A673 (cell line): Measurements from ENCODE around the gene RSPH1. TPM values are rescaled to one million over a fixed set of nuclear protein-coding genes. Genes with fewer than 3 reads are reported as not detected.

Experiments
- BruUV-seq: library from RNA; stranded (reverse); fragments of 400-500 nt; replicated peaks from 2 replicates; lab custom pipeline; 2021; lab: Mats Ljungman, UMichigan
- CTCF ChIA-PET: fragments of 300-600 bp; sonication (Branson Sonifier 250); formaldehyde crosslinking; loops from one replicate; lab custom pipeline; 2022; ENCODE audit warnings: antibody characterized with exemption; lab: Charles Lee
- POLR2A ChIA-PET: fragments of 300-600 bp; sonication (Branson Sonifier 250); formaldehyde crosslinking; loops from one replicate; lab custom pipeline; 2022; ENCODE audit warnings: antibody characterized with exemption; ENCODE audit not compliant: low non-redundant PET; lab: Charles Lee
- DNase-seq: peaks from one replicate; pipeline ENCODE4 v3.0.0-alpha.2; 2015; ENCODE audit warnings: low spot score
- H3K27ac ChIP-seq: fragments of 200-600 bp; sonication (generic); 2 replicates; pipeline ENCODE4 v1.5.1; 2016; ENCODE audit warnings: mixed run types, low read depth, mild to moderate bottlenecking, mixed read lengths, antibody characterized with exemption, low read length; ENCODE audit not compliant: poor library complexity, severe bottlenecking
- H3K27me3 ChIP-seq: fragments of 200-600 bp; sonication (generic); replicated peaks from 2 replicates; pipeline ENCODE4 v1.6.1; 2017; ENCODE audit warnings: mixed run types, low read depth, mild to moderate bottlenecking, mixed read lengths, antibody characterized with exemption, low read length; ENCODE audit not compliant: insufficient read depth, poor library complexity
- H3K36me3 ChIP-seq: fragments of 200-600 bp; sonication (generic); 2 replicates; pipeline ENCODE4 v1.6.1; 2016; ENCODE audit warnings: mixed run types, mild to moderate bottlenecking, mixed read lengths, antibody characterized with exemption, low read length; ENCODE audit not compliant: insufficient read depth, poor library complexity, severe bottlenecking
- H3K4me1 ChIP-seq: fragments of 200-600 bp; sonication (generic); 2 replicates; pipeline ENCODE4 v1.6.1; 2017; ENCODE audit warnings: mixed run types, mild to moderate bottlenecking, mixed read lengths, antibody characterized with exemption, low read length; ENCODE audit not compliant: insufficient read depth, poor library complexity, severe bottlenecking
- H3K4me3 ChIP-seq: fragments of 200-600 bp; sonication (generic); 2 replicates; pipeline ENCODE4 v1.5.1; 2016; ENCODE audit warnings: low read depth, mixed run types, mild to moderate bottlenecking, mixed read lengths, low read length; ENCODE audit not compliant: poor library complexity, severe bottlenecking
- H3K9me3 ChIP-seq: fragments of 200-600 bp; sonication (generic); 2 replicates; pipeline ENCODE4 v1.6.1; 2016; ENCODE audit warnings: mixed run types, low read depth, mild to moderate bottlenecking, mixed read lengths, antibody characterized with exemption, low read length; ENCODE audit not compliant: poor library complexity, severe bottlenecking
- CTCF ChIP-seq: fragments of 300-800, 200-600 bp; sonication (generic); conservative IDR thresholded peaks from 2 replicates; pipeline ENCODE4 v1.5.1; 2017; ENCODE audit warnings: low read depth, mild to moderate bottlenecking, antibody characterized with exemption, low read length, moderate library complexity, mixed read lengths
- EZH2 ChIP-seq: fragments of 200-600 bp; sonication (generic); IDR thresholded peaks from 2 replicates; pipeline ENCODE4 v1.6.1; 2017; ENCODE audit warnings: borderline replicate concordance, low read depth, mild to moderate bottlenecking, mixed read lengths, antibody characterized with exemption, low read length; ENCODE audit not compliant: poor library complexity, severe bottlenecking
- intact Hi-C: fragments of 100-400 bp; cut with micrococcal nuclease; formaldehyde crosslinking; loops from one replicate; pipeline ENCODE4 v1.10.0; 2022; ENCODE audit not compliant: unreplicated experiment
- total RNA-seq: library from RNA; stranded (reverse); gene quantifications from 2 replicates; pipeline ENCODE4 v1.2.3, GENCODE V29; 2021

RSPH1 gene
- total RNA-seq, 1 experiment from 2014 or later, result 0.45 TPM

GRCh38 chr21:42469272-42469671 lies 26.8 kb downstream of the RSPH1 start:
- Histone ChIP-seq H3K27ac (peak overlapping the region; percentile 15), H3K4me1 (peaks cover 38% of the 10 kb centered on the region), H3K4me3 (no peak overlapping the region), H3K36me3 (no peaks in the 10 kb centered on the region), H3K9me3 (no peaks in the 10 kb centered on the region), H3K27me3 (no peaks in the 10 kb centered on the region)
- DNase-seq, result no peak
- ChIA-PET CTCF (no interaction called here), POLR2A (no interaction called here)
- BruUV-seq, result no TSS peak
- intact Hi-C loops, result loop anchor here (1.0 kb wide), 1 partner anchor 12 kb away; no protein-coding TSS in a partner anchor
- TF ChIP-seq EZH2, result no peak
- TF ChIP-seq CTCF, result no peak

GRCh38 chr21:42468491-42469131 lies 27.4 kb downstream of the RSPH1 start:
- no TSS peak for BruUV-seq
- CTCF ChIA-PET, result no interaction called here

GRCh38 chr21:42467140-42467983 lies 28.7 kb downstream of the RSPH1 start:
- Histone ChIP-seq H3K27ac (peak overlapping the region; percentile 29), H3K9me3 (no peaks in the 10 kb centered on the region), H3K4me1 (peaks cover 57% of the 10 kb centered on the region), H3K27me3 (no peaks in the 10 kb centered on the region), H3K4me3 (no peak overlapping the region), H3K36me3 (no peaks in the 10 kb centered on the region)
- CTCF ChIA-PET, result no interaction called here
- intact Hi-C loops, result no loop called here
- TF ChIP-seq CTCF, result peak; percentile 44; the same call in 1 of the 2 replicates
- TF ChIP-seq EZH2, result no peak
- POLR2A ChIA-PET, result no interaction called here
- DNase-seq, result peak; percentile 48
- no TSS peak for BruUV-seq

More at GRCh38 chr21:42468491-42469131, 27.4 kb downstream of the RSPH1 start:
- H3K9me3 ChIP-seq, result no peaks in the 10 kb centered on the region
- no peak for DNase-seq
- no peak for TF ChIP-seq EZH2
- no peak for TF ChIP-seq CTCF
- H3K4me3 ChIP-seq, result no peak overlapping the region
- no peaks in the 10 kb centered on the region for H3K27me3 ChIP-seq
- intact Hi-C loops, result loop anchor here (1.0 kb wide), 1 partner anchor 13 kb away; no protein-coding TSS in a partner anchor
- POLR2A ChIA-PET, result no interaction called here
- peak overlapping the region; percentile 15 for H3K27ac ChIP-seq
- H3K36me3 ChIP-seq, result no peaks in the 10 kb centered on the region
- H3K4me1 ChIP-seq, result peaks cover 44% of the 10 kb centered on the region
